GM21526 (cell line): ENCODE measurements around the gene CENPA.
"Not testable (repeated sequence)": the region's sequence is repeated elsewhere in the genome, so short reads cannot be mapped to it uniquely, and the experiment has no call there.

Source experiments
- ATAC-seq: cut with Tn5 transposase; IDR thresholded peaks from one replicate; pipeline ENCODE4 v1.9.1; 2021; ENCODE audit warnings: moderate library complexity; ENCODE audit not compliant: unreplicated experiment, low FRiP score

CENPA gene

GRCh38 chr2:26785431-26786206, at the start of gene CENPA:
Gene CENPA, plus strand, starts transcription at chr2:26786056. Its CDS starts 141 bp downstream, at chr2:26786197.
- ATAC-seq: peak; percentile 97

- ATAC-seq: no peak
Measured at GRCh38 chr2:26737221-26737620, 48.6 kb upstream of the CENPA start.

- no peak for ATAC-seq
Measured at GRCh38 chr2:26738481-26738880, 47.4 kb upstream of the CENPA start.

GRCh38 chr2:26739514-26739913, 46.3 kb upstream of the CENPA start:
- no peak for ATAC-seq

GRCh38 chr2:26740346-26740745, 45.5 kb upstream of the CENPA start:
- ATAC-seq: no peak

GRCh38 chr2:26740890-26741302, 45.0 kb upstream of the CENPA start:
- ATAC-seq: no peak

GRCh38 chr2:26742048-26742770, 43.6 kb upstream of the CENPA start:
- ATAC-seq: no peak

GRCh38 chr2:26743852-26744251, 42.0 kb upstream of the CENPA start:
- ATAC-seq: no peak

GRCh38 chr2:26744953-26745352, 40.9 kb upstream of the CENPA start:
- no peak for ATAC-seq

GRCh38 chr2:26745609-26746327, 40.1 kb upstream of the CENPA start:
- no peak for ATAC-seq

GRCh38 chr2:26746934-26747333, 38.9 kb upstream of the CENPA start:
- no peak for ATAC-seq

- ATAC-seq: not testable (repeated sequence)
Measured at GRCh38 chr2:26749787-26750420, 36.0 kb upstream of the CENPA start.

- ATAC-seq: not testable (repeated sequence)
Measured at GRCh38 chr2:26750467-26750866, 35.4 kb upstream of the CENPA start.

GRCh38 chr2:26752656-26753055, 33.2 kb upstream of the CENPA start:
- ATAC-seq: no peak

- ATAC-seq: no peak
Measured at GRCh38 chr2:26754539-26754938, 31.3 kb upstream of the CENPA start.

GRCh38 chr2:26754972-26755670, 30.7 kb upstream of the CENPA start:
- no peak for ATAC-seq

- no peak for ATAC-seq
Measured at GRCh38 chr2:26756337-26756736, 29.5 kb upstream of the CENPA start.

GRCh38 chr2:26757873-26758789, 27.7 kb upstream of the CENPA start:
- no peak for ATAC-seq

- ATAC-seq: no peak
Measured at GRCh38 chr2:26758790-26759321, 27.0 kb upstream of the CENPA start.
